WTC11 (cell line): ENCODE data around the gene ZNF488. TPM values are rescaled to one million over a fixed set of nuclear protein-coding genes. Genes with fewer than 3 reads are reported as not detected.

Experiments used
- ATAC-seq: fragments of 200-7000 bp; cut with Tn5 transposase; 2 replicates; pipeline ENCODE4 v1.10.0; 2021; ENCODE audit warnings: mild to moderate bottlenecking, moderate library complexity
- CTCF ChIA-PET: fragments of 300-600 bp; sonication (Branson Sonifier 250); formaldehyde crosslinking; loops from one replicate; lab custom pipeline; 2021; ENCODE audit warnings: antibody characterized with exemption; lab: Charles Lee
- POLR2A ChIA-PET: fragments of 350-600 bp; sonication (Branson Sonifier 250); formaldehyde crosslinking; loops from one replicate; lab custom pipeline; 2021; ENCODE audit warnings: antibody characterized with exemption; lab: Charles Lee
- DNase-seq: peaks from one replicate; pipeline ENCODE4 v3.0.0; 2021; ENCODE audit warnings: low spot score
- H3K27ac Mint-ChIP-seq: 2 replicates; pipeline ENCODE4 v1.8.0; 2021; ENCODE audit warnings: mixed read lengths
- H3K27me3 Mint-ChIP-seq: 2 replicates; pipeline ENCODE4 v1.8.0; 2021; ENCODE audit warnings: low read depth, mild to moderate bottlenecking, moderate library complexity, mixed read lengths
- H3K36me3 Mint-ChIP-seq: 2 replicates; pipeline ENCODE4 v1.8.0; 2021; ENCODE audit warnings: mixed read lengths
- H3K4me1 Mint-ChIP-seq: 2 replicates; pipeline ENCODE4 v1.8.0; 2022; ENCODE audit warnings: mixed read lengths
- H3K4me3 Mint-ChIP-seq: 2 replicates; pipeline ENCODE4 v1.8.0; 2021; ENCODE audit warnings: mild to moderate bottlenecking, moderate library complexity, mixed read lengths
- H3K9me3 Mint-ChIP-seq: 2 replicates; pipeline ENCODE4 v1.8.0; 2021; ENCODE audit warnings: mixed read lengths
- CREB1 ChIP-seq: sonication (generic); formaldehyde crosslinking; IDR thresholded peaks from 2 replicates; pipeline ENCODE4 v1.8.0; 2023; ENCODE audit warnings: mild to moderate bottlenecking, missing genetic modification reagents
- CREM ChIP-seq: sonication (generic); formaldehyde crosslinking; IDR thresholded peaks from 2 replicates; pipeline ENCODE4 v1.8.1; 2022; ENCODE audit warnings: mild to moderate bottlenecking, missing genetic modification reagents, moderate library complexity
- FOXK1 ChIP-seq: sonication (generic); formaldehyde crosslinking; IDR thresholded peaks from 2 replicates; pipeline ENCODE4 v1.8.0; 2022; ENCODE audit warnings: mild to moderate bottlenecking, moderate library complexity, missing genetic modification reagents
- GABPB1 ChIP-seq: sonication (generic); formaldehyde crosslinking; IDR thresholded peaks from 2 replicates; pipeline ENCODE4 v1.8.1; 2023; ENCODE audit warnings: mild to moderate bottlenecking, missing genetic modification reagents
- GTF2I ChIP-seq: fragments of 250-450 bp; sonication (Bioruptor Pico); conservative IDR thresholded peaks from 2 replicates; pipeline ENCODE4 v1.4.0; 2021; ENCODE audit warnings: mild to moderate bottlenecking
- HMGXB4 ChIP-seq: sonication (generic); formaldehyde crosslinking; IDR thresholded peaks from 2 replicates; pipeline ENCODE4 v1.8.1; 2023; ENCODE audit warnings: mild to moderate bottlenecking, moderate library complexity, missing genetic modification reagents
- IRF2 ChIP-seq: sonication (generic); formaldehyde crosslinking; IDR thresholded peaks from 2 replicates; pipeline ENCODE4 v1.8.0; 2022; ENCODE audit warnings: low read depth, missing genetic modification reagents, borderline replicate concordance
- JUN ChIP-seq: sonication (generic); formaldehyde crosslinking; IDR thresholded peaks from 2 replicates; pipeline ENCODE4 v1.8.0; 2023; ENCODE audit warnings: mild to moderate bottlenecking, missing genetic modification reagents
- MXD4 ChIP-seq: fragments of 250-450 bp; sonication (Bioruptor Pico); IDR thresholded peaks from 2 replicates; pipeline ENCODE4 v1.8.0; 2021; ENCODE audit warnings: mild to moderate bottlenecking, moderate library complexity, borderline replicate concordance
- MYBL2 ChIP-seq: sonication (generic); formaldehyde crosslinking; IDR thresholded peaks from 2 replicates; pipeline ENCODE4 v1.8.1; 2023; ENCODE audit warnings: mild to moderate bottlenecking, moderate library complexity, missing genetic modification reagents
- RELA ChIP-seq: sonication (generic); formaldehyde crosslinking; IDR thresholded peaks from 2 replicates; pipeline ENCODE4 v1.8.1; 2022; ENCODE audit warnings: missing genetic modification reagents, mild to moderate bottlenecking, borderline replicate concordance
- SMAD4 ChIP-seq: sonication (generic); formaldehyde crosslinking; IDR thresholded peaks from 2 replicates; pipeline ENCODE4 v1.8.0; 2022; ENCODE audit warnings: mild to moderate bottlenecking, missing genetic modification reagents
- STAT6 ChIP-seq: sonication (generic); formaldehyde crosslinking; conservative IDR thresholded peaks from 2 replicates; pipeline ENCODE4 v1.8.1; 2023; ENCODE audit warnings: mild to moderate bottlenecking, low read depth, missing genetic modification reagents, moderate library complexity
- USF1 ChIP-seq: sonication (generic); formaldehyde crosslinking; IDR thresholded peaks from 2 replicates; pipeline ENCODE4 v1.8.0; 2022; ENCODE audit warnings: mild to moderate bottlenecking, missing genetic modification reagents
- USF2 ChIP-seq: sonication (generic); formaldehyde crosslinking; IDR thresholded peaks from 2 replicates; pipeline ENCODE4 v1.8.1; 2023; ENCODE audit warnings: mild to moderate bottlenecking, missing genetic modification reagents, moderate library complexity
- ZMAT4 ChIP-seq: fragments of 250-450 bp; sonication (Bioruptor Pico); IDR thresholded peaks from 2 replicates; pipeline ENCODE4 v1.9.0; 2021; ENCODE audit warnings: mild to moderate bottlenecking
- ZNF263 ChIP-seq: sonication (generic); formaldehyde crosslinking; IDR thresholded peaks from 2 replicates; pipeline ENCODE4 v1.8.1; 2022; ENCODE audit warnings: low read depth, mild to moderate bottlenecking, moderate library complexity, missing genetic modification reagents
- ZNF281 ChIP-seq: sonication (generic); formaldehyde crosslinking; IDR thresholded peaks from 2 replicates; pipeline ENCODE4 v1.8.0; 2023; ENCODE audit warnings: mild to moderate bottlenecking, missing genetic modification reagents
- ZNF317 ChIP-seq: sonication (generic); formaldehyde crosslinking; IDR thresholded peaks from 2 replicates; pipeline ENCODE4 v1.8.1; 2023; ENCODE audit warnings: low read depth, mild to moderate bottlenecking, moderate library complexity, missing genetic modification reagents, borderline replicate concordance
- total RNA-seq: library from RNA; stranded (reverse); gene quantifications from 3 replicates; pipeline ENCODE4 v1.2.3, GENCODE V29; 2021
- TF ChIP-seq, protein P1 (sequence below): sonication (generic); formaldehyde crosslinking; conservative IDR thresholded peaks from 2 replicates; pipeline ENCODE4 v1.8.1; 2022; ENCODE audit warnings: mild to moderate bottlenecking, missing genetic modification reagents
- TF ChIP-seq, protein P2 (sequence below): sonication (generic); formaldehyde crosslinking; IDR thresholded peaks from 2 replicates; pipeline ENCODE4 v1.8.1; 2022; ENCODE audit warnings: mild to moderate bottlenecking, moderate library complexity, missing genetic modification reagents

Gene ZNF488
- total RNA-seq, 1 experiment from 2014 or later = 8.7 TPM

GRCh38 chr10:47401210-47401609 lies 17.1 kb upstream of the ZNF488 start:
- Mint-ChIP-seq H3K36me3 (no peaks in the 10 kb centered on the region), H3K4me1 (peaks cover 37% of the 10 kb centered on the region), H3K9me3 (peaks cover 6% of the 10 kb centered on the region), H3K27me3 (peaks cover 3% of the 10 kb centered on the region; the same call in 1 of the 2 replicates), H3K4me3 (no peak overlapping the region), H3K27ac (no peak overlapping the region)
- ATAC-seq (no peak), DNase-seq (no peak)
- ChIA-PET CTCF (interaction anchor here (1.5 kb wide), 1 partner anchor 17 kb away, joined by 3 read pairs; the partner anchor contains the start of gene ZNF488), POLR2A (no interaction called here)
- no peak for TF ChIP-seq SMAD4 (CRISPR knock-in tag)
- TF ChIP-seq, protein P1, sequence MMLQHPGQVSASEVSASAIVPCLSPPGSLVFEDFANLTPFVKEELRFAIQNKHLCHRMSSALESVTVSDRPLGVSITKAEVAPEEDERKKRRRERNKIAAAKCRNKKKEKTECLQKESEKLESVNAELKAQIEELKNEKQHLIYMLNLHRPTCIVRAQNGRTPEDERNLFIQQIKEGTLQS = no peak

DNA sequence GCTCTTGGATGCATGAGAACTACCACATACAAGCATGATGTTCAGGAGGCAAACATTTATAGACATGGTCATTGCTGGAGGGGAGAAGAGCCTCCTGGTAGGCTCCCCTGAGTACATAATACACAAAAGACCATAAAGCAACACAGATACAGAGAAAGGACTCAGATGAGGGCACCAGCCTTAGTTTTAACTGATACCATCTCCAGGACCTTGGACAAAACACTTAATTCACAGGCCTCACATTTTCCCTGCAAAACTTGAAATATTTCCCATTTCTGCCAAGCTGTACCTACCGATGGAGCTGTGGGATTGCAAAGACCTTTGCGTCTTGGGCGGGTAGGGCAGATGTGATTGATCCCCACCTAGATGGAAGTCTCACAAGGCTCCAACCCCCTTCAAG lies 16.7 kb upstream of the ZNF488 start:
- Mint-ChIP-seq H3K4me1 (peaks cover 37% of the 10 kb centered on the region), H3K9me3 (peaks cover 6% of the 10 kb centered on the region), H3K27me3 (peaks cover 3% of the 10 kb centered on the region; the same call in 1 of the 2 replicates)
- DNase-seq = no peak
- POLR2A ChIA-PET = no interaction called here
- TF ChIP-seq, protein P1 = no peak
- TF ChIP-seq ZNF263 (CRISPR knock-in tag) = no peak
- no peak for TF ChIP-seq ZMAT4 (CRISPR knock-in tag)
- TF ChIP-seq FOXK1 (CRISPR knock-in tag) = no peak
- TF ChIP-seq GABPB1 (CRISPR knock-in tag) = no peak
- TF ChIP-seq MYBL2 (CRISPR knock-in tag) = no peak
- TF ChIP-seq HMGXB4 (CRISPR knock-in tag) = no peak
- TF ChIP-seq JUN (CRISPR knock-in tag) = no peak
- TF ChIP-seq, all 79 proteins: peak for 0
- Mint-ChIP-seq H3K36me3 (no peaks in the 10 kb centered on the region), H3K4me3 (no peak overlapping the region), H3K27ac (no peak overlapping the region)
- no peak for ATAC-seq
- CTCF ChIA-PET = no interaction called here

DNA sequence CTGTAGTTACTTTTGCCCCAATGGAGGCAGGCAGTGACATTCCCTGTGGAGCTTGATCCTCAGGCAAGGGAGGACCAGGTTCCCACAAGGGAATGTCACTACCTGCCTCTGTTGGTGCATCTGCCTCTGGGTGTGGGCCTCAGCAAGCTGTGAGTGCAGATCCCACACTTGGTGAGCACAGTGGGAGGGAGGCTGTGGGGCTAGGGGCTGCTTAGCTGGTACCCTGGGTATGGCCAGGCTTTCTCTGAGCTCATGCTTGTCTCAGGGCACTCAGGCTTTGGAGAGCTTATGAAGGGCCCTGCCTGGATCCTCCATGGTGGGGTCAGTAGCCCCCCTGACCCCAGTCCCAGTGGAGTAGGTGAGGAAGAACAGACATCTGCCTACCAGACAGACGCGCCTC lies 16.2 kb upstream of the ZNF488 start:
- DNase-seq = no peak
- Mint-ChIP-seq H3K4me1 (peaks cover 37% of the 10 kb centered on the region), H3K27me3 (peaks cover 3% of the 10 kb centered on the region; the same call in 1 of the 2 replicates), H3K27ac (no peak overlapping the region), H3K36me3 (no peaks in the 10 kb centered on the region), H3K9me3 (peaks cover 6% of the 10 kb centered on the region), H3K4me3 (no peak overlapping the region)
- POLR2A ChIA-PET = no interaction called here
- CTCF ChIA-PET = no interaction called here
- ATAC-seq = no peak
- no peak for TF ChIP-seq RELA
- no peak for TF ChIP-seq IRF2 (CRISPR knock-in tag)
- TF ChIP-seq, protein P2, sequence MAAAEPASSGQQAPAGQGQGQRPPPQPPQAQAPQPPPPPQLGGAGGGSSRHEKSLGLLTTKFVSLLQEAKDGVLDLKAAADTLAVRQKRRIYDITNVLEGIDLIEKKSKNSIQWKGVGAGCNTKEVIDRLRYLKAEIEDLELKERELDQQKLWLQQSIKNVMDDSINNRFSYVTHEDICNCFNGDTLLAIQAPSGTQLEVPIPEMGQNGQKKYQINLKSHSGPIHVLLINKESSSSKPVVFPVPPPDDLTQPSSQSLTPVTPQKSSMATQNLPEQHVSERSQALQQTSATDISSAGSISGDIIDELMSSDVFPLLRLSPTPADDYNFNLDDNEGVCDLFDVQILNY (CRISPR knock-in tag) = no peak
- TF ChIP-seq USF1 (CRISPR knock-in tag) = no peak
- TF ChIP-seq USF2 (CRISPR knock-in tag) = no peak
- TF ChIP-seq ZNF281 (CRISPR knock-in tag) = no peak
- no peak for TF ChIP-seq ZNF317 (CRISPR knock-in tag)
- TF ChIP-seq CREB1 (CRISPR knock-in tag) = no peak
- no peak for TF ChIP-seq GTF2I (CRISPR knock-in tag)
- no peak for TF ChIP-seq STAT6 (CRISPR knock-in tag)
- no peak for TF ChIP-seq CREM (CRISPR knock-in tag)
- TF ChIP-seq MXD4 = no peak
